HEK293 (cell line): ENCODE data around the gene GPR37.

ENCODE experiments used
- CTCF ChIA-PET: fragments of 350-600 bp; formaldehyde crosslinking; extraction: SDS; loops from one replicate; lab custom pipeline; 2021; ENCODE audit warnings: antibody characterized with exemption; lab: Yijun Ruan, JAX
- POLR2A ChIA-PET: fragments of 300-600 bp; formaldehyde crosslinking; extraction: SDS; loops from one replicate; lab custom pipeline; 2020; ENCODE audit warnings: antibody characterized with exemption, inconsistent platforms; lab: Yijun Ruan, JAX
- H3K27ac ChIP-seq: fragments of 200-500 bp; sonication (Bioruptor generic); 2 replicates; pipeline ENCODE4 v1.5.1; 2014; ENCODE audit warnings: low read depth, low read length, control low read depth, inconsistent platforms; ENCODE audit errors: extremely low read depth
- H3K36me3 ChIP-seq, 2 experiments: fragments of 200-500 bp in 1 of 2; sonication (Bioruptor generic) in 1 of 2; 1 replicate in 1 of 2; 2 replicates in 1 of 2; pipeline ENCODE4 v1.5.1; 2014 to 2017; ENCODE audit warnings: inconsistent platforms in 2 of 2, low read length in 2 of 2; ENCODE audit not compliant: control insufficient read depth in 2 of 2, insufficient read depth in 1 of 2
- H3K4me1 ChIP-seq: fragments of 200-500 bp; sonication (Bioruptor generic); 2 replicates; pipeline ENCODE4 v1.5.1; 2014; ENCODE audit warnings: mild to moderate bottlenecking, low read length, inconsistent platforms; ENCODE audit not compliant: control insufficient read depth, insufficient read depth
- H3K4me3 ChIP-seq: 2 replicates; pipeline ENCODE4 v1.5.1; 2011; ENCODE audit warnings: low read depth, mild to moderate bottlenecking, control low read depth, low read length, moderate library complexity
- H3K9me3 ChIP-seq: fragments of 200-500 bp; sonication (Bioruptor generic); 2 replicates; pipeline ENCODE4 v1.5.1; 2014; ENCODE audit warnings: low read depth, low read length, inconsistent platforms; ENCODE audit not compliant: control insufficient read depth, insufficient read depth
- FEZF1 ChIP-seq: fragments of 450-650 bp; formaldehyde crosslinking; IDR thresholded peaks from 2 replicates; pipeline ENCODE4 v1.5.1; 2016; ENCODE audit warnings: missing biosample characterization, missing genetic modification characterization
- HOXC10 ChIP-seq: sonication (generic); formaldehyde crosslinking; IDR thresholded peaks from 2 replicates; pipeline ENCODE4 v1.8.1; 2023; ENCODE audit warnings: mild to moderate bottlenecking, missing genetic modification reagents
- MEIS1 ChIP-seq: sonication (generic); formaldehyde crosslinking; IDR thresholded peaks from 2 replicates; pipeline ENCODE4 v1.8.1; 2022; ENCODE audit warnings: missing genetic modification reagents, mild to moderate bottlenecking, borderline replicate concordance
- PRDM2 ChIP-seq: fragments of 450-650 bp; formaldehyde crosslinking; IDR thresholded peaks from 2 replicates; pipeline ENCODE4 v1.5.1; 2016; ENCODE audit warnings: missing biosample characterization, missing genetic modification characterization, borderline replicate concordance
- ZNF132 ChIP-seq: fragments of 450-650 bp; formaldehyde crosslinking; IDR thresholded peaks from 2 replicates; pipeline ENCODE4 v1.5.1; 2017; ENCODE audit warnings: missing biosample characterization, missing genetic modification characterization, borderline replicate concordance
- ZNF513 ChIP-seq: fragments of 450-650 bp; IDR thresholded peaks from 2 replicates; pipeline ENCODE4 v1.5.1; 2018; ENCODE audit warnings: missing biosample characterization, missing genetic modification characterization
- ZNF521 ChIP-seq: fragments of 450-650 bp; formaldehyde crosslinking; IDR thresholded peaks from 2 replicates; pipeline ENCODE4 v1.5.1; 2017; ENCODE audit warnings: missing biosample characterization, mild to moderate bottlenecking, missing genetic modification characterization
- ZNF555 ChIP-seq: fragments of 450-650 bp; formaldehyde crosslinking; conservative IDR thresholded peaks from 2 replicates; pipeline ENCODE4 v1.5.1; 2017; ENCODE audit warnings: missing biosample characterization, mild to moderate bottlenecking, missing genetic modification characterization, inconsistent platforms
- ZNF610 ChIP-seq: fragments of 450-650 bp; formaldehyde crosslinking; IDR thresholded peaks from 2 replicates; pipeline ENCODE4 v1.5.1; 2016; ENCODE audit warnings: missing biosample characterization, missing genetic modification characterization, borderline replicate concordance
- ZNF654 ChIP-seq: fragments of 450-650 bp; formaldehyde crosslinking; IDR thresholded peaks from 2 replicates; pipeline ENCODE4 v1.5.1; 2016; ENCODE audit warnings: low read depth, missing biosample characterization, missing genetic modification characterization
- ZNF660 ChIP-seq: fragments of 450-650 bp; IDR thresholded peaks from 2 replicates; pipeline ENCODE4 v1.5.1; 2018; ENCODE audit warnings: missing biosample characterization, mild to moderate bottlenecking, missing genetic modification characterization
- ZNF664 ChIP-seq: fragments of 450-650 bp; formaldehyde crosslinking; IDR thresholded peaks from 2 replicates; pipeline ENCODE4 v1.5.1; 2016; ENCODE audit warnings: missing biosample characterization, missing genetic modification characterization
- ZSCAN23 ChIP-seq: fragments of 450-650 bp; formaldehyde crosslinking; IDR thresholded peaks from 2 replicates; pipeline ENCODE4 v1.5.1; 2016; ENCODE audit warnings: missing biosample characterization, missing genetic modification characterization
- ZSCAN30 ChIP-seq: fragments of 450-650 bp; IDR thresholded peaks from 2 replicates; pipeline ENCODE4 v1.5.1; 2018; ENCODE audit warnings: missing biosample characterization, mild to moderate bottlenecking, missing genetic modification characterization, moderate library complexity
- ZSCAN5A ChIP-seq: fragments of 450-650 bp; formaldehyde crosslinking; IDR thresholded peaks from 2 replicates; pipeline ENCODE4 v1.5.1; 2016; ENCODE audit warnings: missing biosample characterization, missing genetic modification characterization
- TF ChIP-seq, protein P1 (sequence below): fragments of 450-650 bp; formaldehyde crosslinking; IDR thresholded peaks from 2 replicates; pipeline ENCODE4 v1.5.1; 2016; ENCODE audit warnings: missing biosample characterization, missing genetic modification characterization
- TF ChIP-seq, protein P2 (sequence below): fragments of 450-650 bp; IDR thresholded peaks from 2 replicates; pipeline ENCODE4 v1.5.1; 2018; ENCODE audit warnings: missing biosample characterization, mild to moderate bottlenecking, missing genetic modification characterization

The GPR37 gene

GRCh38 chr7:124784879-124785818 lies 19.6 kb upstream of the GPR37 start:
- Histone ChIP-seq H3K4me3 (no peak overlapping the region), H3K27ac (no peak overlapping the region), H3K36me3 (no peaks in the 10 kb centered on the region), H3K9me3 (no peaks in the 10 kb centered on the region), H3K4me1 (no peaks in the 10 kb centered on the region)
- CTCF ChIA-PET = interaction anchor here (0.6 to 3.2 kb wide), 19 partner anchors 9 to 1283 kb away, joined by 3 to 30 read pairs (median 3); no protein-coding TSS in a partner anchor
- TF ChIP-seq ZNF660 (tag by site-specific recombination) (0 out of 2 replicates have a peak, but pooled peaks have one; percentile 55), ZNF654 (tag by site-specific recombination) (peak; percentile 95), ZSCAN30 (tag by site-specific recombination) (0 out of 2 replicates have a peak, but pooled peaks have one; percentile 40), ZNF132 (tag by site-specific recombination) (no peak), ZNF664 (tag by site-specific recombination) (no peak)
- TF ChIP-seq, protein P1, sequence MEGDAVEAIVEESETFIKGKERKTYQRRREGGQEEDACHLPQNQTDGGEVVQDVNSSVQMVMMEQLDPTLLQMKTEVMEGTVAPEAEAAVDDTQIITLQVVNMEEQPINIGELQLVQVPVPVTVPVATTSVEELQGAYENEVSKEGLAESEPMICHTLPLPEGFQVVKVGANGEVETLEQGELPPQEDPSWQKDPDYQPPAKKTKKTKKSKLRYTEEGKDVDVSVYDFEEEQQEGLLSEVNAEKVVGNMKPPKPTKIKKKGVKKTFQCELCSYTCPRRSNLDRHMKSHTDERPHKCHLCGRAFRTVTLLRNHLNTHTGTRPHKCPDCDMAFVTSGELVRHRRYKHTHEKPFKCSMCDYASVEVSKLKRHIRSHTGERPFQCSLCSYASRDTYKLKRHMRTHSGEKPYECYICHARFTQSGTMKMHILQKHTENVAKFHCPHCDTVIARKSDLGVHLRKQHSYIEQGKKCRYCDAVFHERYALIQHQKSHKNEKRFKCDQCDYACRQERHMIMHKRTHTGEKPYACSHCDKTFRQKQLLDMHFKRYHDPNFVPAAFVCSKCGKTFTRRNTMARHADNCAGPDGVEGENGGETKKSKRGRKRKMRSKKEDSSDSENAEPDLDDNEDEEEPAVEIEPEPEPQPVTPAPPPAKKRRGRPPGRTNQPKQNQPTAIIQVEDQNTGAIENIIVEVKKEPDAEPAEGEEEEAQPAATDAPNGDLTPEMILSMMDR = peak; percentile 51; the same call in 1 of the 2 replicates
- POLR2A ChIA-PET = no interaction called here

- CTCF ChIA-PET = interaction anchor here (0.7 kb wide), 3 partner anchors 154 to 633 kb away, joined by 3 read pairs; no protein-coding TSS in a partner anchor
- TF ChIP-seq ZNF610 (tag by site-specific recombination) (no peak), ZSCAN5A (no peak), PRDM2 (no peak), ZNF555 (tag by site-specific recombination) (no peak), ZNF521 (no peak), FEZF1 (tag by site-specific recombination) (no peak), ZSCAN30 (tag by site-specific recombination) (no peak), ZNF513 (tag by site-specific recombination) (no peak), HOXC10 (CRISPR knock-in tag) (no peak), MEIS1 (CRISPR knock-in tag) (no peak), ZSCAN23 (no peak)
- TF ChIP-seq, protein P1 = no peak
- TF ChIP-seq, protein P2, sequence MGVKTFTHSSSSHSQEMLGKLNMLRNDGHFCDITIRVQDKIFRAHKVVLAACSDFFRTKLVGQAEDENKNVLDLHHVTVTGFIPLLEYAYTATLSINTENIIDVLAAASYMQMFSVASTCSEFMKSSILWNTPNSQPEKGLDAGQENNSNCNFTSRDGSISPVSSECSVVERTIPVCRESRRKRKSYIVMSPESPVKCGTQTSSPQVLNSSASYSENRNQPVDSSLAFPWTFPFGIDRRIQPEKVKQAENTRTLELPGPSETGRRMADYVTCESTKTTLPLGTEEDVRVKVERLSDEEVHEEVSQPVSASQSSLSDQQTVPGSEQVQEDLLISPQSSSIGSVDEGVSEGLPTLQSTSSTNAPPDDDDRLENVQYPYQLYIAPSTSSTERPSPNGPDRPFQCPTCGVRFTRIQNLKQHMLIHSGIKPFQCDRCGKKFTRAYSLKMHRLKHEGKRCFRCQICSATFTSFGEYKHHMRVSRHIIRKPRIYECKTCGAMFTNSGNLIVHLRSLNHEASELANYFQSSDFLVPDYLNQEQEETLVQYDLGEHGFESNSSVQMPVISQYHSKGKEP (tag by site-specific recombination) = no peak
Observed at GRCh38 chr7:124783271-124783670, 17.7 kb upstream of the GPR37 start.

More at GRCh38 chr7:124783271-124783670, 17.7 kb upstream of the GPR37 start:
- no peak overlapping the region for H3K4me3 ChIP-seq
- H3K4me1 ChIP-seq = no peaks in the 10 kb centered on the region
- no peaks in the 10 kb centered on the region for H3K36me3 ChIP-seq
- H3K27ac ChIP-seq = no peak overlapping the region
- no peaks in the 10 kb centered on the region for H3K9me3 ChIP-seq
- POLR2A ChIA-PET = no interaction called here
